IMR-90 (cell line): ENCODE measurements around the gene TMEM59. TPM values are rescaled to one million over a fixed set of nuclear protein-coding genes. Genes with fewer than 3 reads are reported as not detected.

Experiments used
- ATAC-seq: fragments of 200-7000 bp; cut with Tn5 transposase; 2 replicates; pipeline ENCODE4 v1.9.1; 2020; ENCODE audit warnings: low read depth, mild to moderate bottlenecking, moderate library complexity
- BruUV-seq: library from RNA; stranded (reverse); fragments of 400-500 nt; replicated peaks from 2 replicates; lab custom pipeline; 2021; lab: Mats Ljungman, UMichigan
- CTCF ChIA-PET: fragments of 300-600 bp; formaldehyde crosslinking; extraction: SDS; loops from one replicate; lab custom pipeline; 2021; ENCODE audit warnings: antibody characterized with exemption; lab: Yijun Ruan, JAX
- POLR2A ChIA-PET: fragments of 300-600 bp; sonication (Branson Sonifier 250); formaldehyde crosslinking; loops from one replicate; lab custom pipeline; 2022; ENCODE audit warnings: antibody characterized with exemption; ENCODE audit not compliant: unreplicated experiment; lab: Charles Lee
- DNase-seq: peaks from one replicate; pipeline ENCODE4 v3.0.0; 2013
- H2AFZ ChIP-seq: replicated peaks from 2 replicates; pipeline ENCODE3; 2013; ENCODE audit warnings: low read length, mild to moderate bottlenecking; ENCODE audit not compliant: poor library complexity
- H2AK5ac ChIP-seq: 2 replicates; pipeline ENCODE4 v1.6.1; 2013; ENCODE audit warnings: low read depth, low read length, inconsistent platforms
- H2AK9ac ChIP-seq: replicated peaks from 2 replicates; pipeline ENCODE3; 2013; ENCODE audit warnings: mild to moderate bottlenecking, low read depth, low read length, moderate library complexity; ENCODE audit not compliant: poor library complexity
- H2BK120ac ChIP-seq: 2 replicates; pipeline ENCODE4 v1.6.1; 2013; ENCODE audit warnings: low read depth, low read length, inconsistent platforms
- H2BK15ac ChIP-seq: 3 replicates; pipeline ENCODE4 v1.6.1; 2013; ENCODE audit warnings: low read depth, low read length, inconsistent platforms
- H2BK20ac ChIP-seq: 2 replicates; pipeline ENCODE4 v1.6.1; 2013; ENCODE audit warnings: low read depth, mild to moderate bottlenecking, inconsistent platforms, low read length, moderate library complexity
- H2BK5ac ChIP-seq: 2 replicates; pipeline ENCODE4 v1.6.1; 2013; ENCODE audit warnings: mild to moderate bottlenecking, low read depth, low read length, inconsistent platforms; ENCODE audit not compliant: poor library complexity, severe bottlenecking
- H3K14ac ChIP-seq: replicated peaks from 2 replicates; pipeline ENCODE4 v1.6.1; 2013; ENCODE audit warnings: low read depth, low read length, inconsistent platforms
- H3K18ac ChIP-seq: 2 replicates; pipeline ENCODE4 v1.6.1; 2013; ENCODE audit warnings: low read depth, low read length, control low read depth
- H3K23ac ChIP-seq: 2 replicates; pipeline ENCODE4 v1.6.1; 2013; ENCODE audit warnings: low read depth, low read length, inconsistent platforms
- H3K27ac ChIP-seq: 2 replicates; pipeline ENCODE4 v1.5.1; 2013; ENCODE audit warnings: mild to moderate bottlenecking, control low read depth, low read length; ENCODE audit not compliant: insufficient read depth
- H3K27me3 ChIP-seq: 2 replicates; pipeline ENCODE4 v1.6.1; 2013; ENCODE audit warnings: low read length; ENCODE audit not compliant: control insufficient read depth, insufficient read depth
- H3K36me3 ChIP-seq: 2 replicates; pipeline ENCODE4 v1.6.1; 2013; ENCODE audit warnings: low read length, mixed read lengths; ENCODE audit not compliant: control insufficient read depth, insufficient read depth
- H3K4ac ChIP-seq: 2 replicates; pipeline ENCODE4 v1.6.1; 2013; ENCODE audit warnings: low read depth, low read length, inconsistent platforms
- H3K4me1 ChIP-seq: 2 replicates; pipeline ENCODE4 v1.6.1; 2013; ENCODE audit warnings: low read length, mixed read lengths; ENCODE audit not compliant: control insufficient read depth, insufficient read depth
- H3K4me2 ChIP-seq: 2 replicates; pipeline ENCODE4 v1.6.1; 2013; ENCODE audit warnings: low read depth, mild to moderate bottlenecking, control low read depth, low read length, moderate library complexity
- H3K4me3 ChIP-seq: 2 replicates; pipeline ENCODE4 v1.5.1; 2013; ENCODE audit warnings: low read depth, mild to moderate bottlenecking, control low read depth, low read length, moderate library complexity; ENCODE audit not compliant: insufficient read depth
- H3K56ac ChIP-seq: 2 replicates; pipeline ENCODE4 v1.6.1; 2013; ENCODE audit warnings: low read length, inconsistent platforms; ENCODE audit not compliant: insufficient read depth; ENCODE audit errors: extremely low read depth
- H3K79me1 ChIP-seq, 2 experiments: 2 replicates each; pipeline ENCODE4 v1.6.1; 2013; ENCODE audit warnings: low read length in 2 of 2, inconsistent platforms in 1 of 2, low read depth in 1 of 2
- H3K9ac ChIP-seq: 2 replicates; pipeline ENCODE4 v1.6.1; 2013; ENCODE audit warnings: low read depth, low read length, control low read depth
- H3K9me1 ChIP-seq: 2 replicates; pipeline ENCODE4 v1.6.1; 2013; ENCODE audit warnings: low read length, inconsistent platforms; ENCODE audit not compliant: insufficient read depth
- H3K9me3 ChIP-seq: 2 replicates; pipeline ENCODE4 v1.6.1; 2013; ENCODE audit warnings: low read length; ENCODE audit not compliant: control insufficient read depth, insufficient read depth
- H4K20me1 ChIP-seq: 2 replicates; pipeline ENCODE4 v1.6.1; 2013; ENCODE audit warnings: low read length, inconsistent platforms; ENCODE audit not compliant: insufficient read depth
- H4K5ac ChIP-seq: 2 replicates; pipeline ENCODE4 v1.6.1; 2013; ENCODE audit warnings: mild to moderate bottlenecking, low read depth, low read length, control low read depth
- H4K8ac ChIP-seq, 2 experiments: 2 replicates each; pipeline ENCODE4 v1.6.1; 2013; ENCODE audit warnings: low read depth in 2 of 2, low read length in 2 of 2, control low read depth in 1 of 2, inconsistent platforms in 1 of 2
- H4K91ac ChIP-seq: 2 replicates; pipeline ENCODE4 v1.6.1; 2013; ENCODE audit warnings: low read depth, low read length, inconsistent platforms; ENCODE audit not compliant: insufficient read depth
- CEBPB ChIP-seq: IDR thresholded peaks from 2 replicates; pipeline ENCODE4 v1.6.1; 2012; ENCODE audit warnings: low read depth, low read length, improper control_type of control experiment
- CHD1 ChIP-seq: IDR thresholded peaks from 2 replicates; pipeline ENCODE4 v1.6.1; 2012; ENCODE audit warnings: low read depth, low read length, improper control_type of control experiment
- ELK1 ChIP-seq: fragments of 150-350 bp; IDR thresholded peaks from 2 replicates; pipeline ENCODE4 v1.6.1; 2016; ENCODE audit warnings: low read depth, mild to moderate bottlenecking, low read length, moderate library complexity, borderline replicate concordance
- FOS ChIP-seq: fragments of 150-350 bp; IDR thresholded peaks from 2 replicates; pipeline ENCODE4 v1.6.1; 2016; ENCODE audit warnings: low read depth, low read length
- MAFK ChIP-seq: IDR thresholded peaks from 2 replicates; pipeline ENCODE4 v1.6.1; 2012; ENCODE audit warnings: low read depth, low read length, improper control_type of control experiment
- MAZ ChIP-seq: IDR thresholded peaks from 2 replicates; pipeline ENCODE4 v1.6.1; 2012; ENCODE audit warnings: low read depth, mild to moderate bottlenecking, low read length, improper control_type of control experiment, moderate library complexity, borderline replicate concordance
- MXI1 ChIP-seq: IDR thresholded peaks from 2 replicates; pipeline ENCODE4 v1.6.1; 2012; ENCODE audit warnings: low read depth, mild to moderate bottlenecking, low read length, moderate library complexity, borderline replicate concordance
- NFE2L2 ChIP-seq: fragments of 150-350 bp; IDR thresholded peaks from 2 replicates; pipeline ENCODE4 v1.6.1; 2016; ENCODE audit warnings: low read depth, mild to moderate bottlenecking, low read length
- POLR2A ChIP-seq: IDR thresholded peaks from 2 replicates; pipeline ENCODE4 v1.6.1; 2012; ENCODE audit warnings: mild to moderate bottlenecking, low read depth, low read length
- RAD21 ChIP-seq: IDR thresholded peaks from 2 replicates; pipeline ENCODE4 v1.6.1; 2012; ENCODE audit warnings: low read length, improper control_type of control experiment
- RCOR1 ChIP-seq: IDR thresholded peaks from 2 replicates; pipeline ENCODE4 v1.6.1; 2012; ENCODE audit warnings: mild to moderate bottlenecking, low read length, improper control_type of control experiment; ENCODE audit not compliant: insufficient replicate concordance
- RFX5 ChIP-seq: IDR thresholded peaks from 2 replicates; pipeline ENCODE4 v1.8.0; 2012; ENCODE audit warnings: low read depth, mild to moderate bottlenecking, low read length, moderate library complexity
- SMC3 ChIP-seq: fragments of 150-350 bp; IDR thresholded peaks from 2 replicates; pipeline ENCODE4 v1.6.1; 2016; ENCODE audit warnings: low read depth, mild to moderate bottlenecking, antibody characterized with exemption, low read length, moderate library complexity
- whole genome bisulfite sequencing, 2 experiments: methylation state at CpG; one replicate each; pipeline versions ENCODE4 v1.1.5 to v1.1.7; 2013; ENCODE audit warnings: missing lambda C conversion rate in 2 of 2; ENCODE audit not compliant: insufficient read length in 1 of 2; ENCODE audit errors: extremely low coverage in 2 of 2; 5-methylcytosine and 5-hydroxymethylcytosine counted together
- dilution Hi-C: fragments of 300-500 bp; cut with HindIII; formaldehyde crosslinking; loops from one replicate; pipeline ENCODE4 v1.14.3; 2018; ENCODE audit warnings: low sequenced_read_pairs; ENCODE audit not compliant: unreplicated experiment
- in situ Hi-C: fragments of 300-500 bp; cut with MboI; formaldehyde crosslinking; loops from 3 replicates; pipeline ENCODE4 v1.14.3; 2019; ENCODE audit warnings: low sequenced_read_pairs, inconsistent platforms, mixed read lengths
- intact Hi-C: fragments of 100-400 bp; cut with micrococcal nuclease; formaldehyde crosslinking; loops from 2 replicates; pipeline ENCODE4 v1.10.0; 2022
- polyA plus RNA-seq, 3 experiments: library from polyadenylated mRNA; depleted of rRNA; stranded (reverse); fragments of >200 nt; gene quantifications; 2 replicates each; pipeline ENCODE4 v1.2.3, GENCODE V29; 2012; ENCODE audit warnings: low replicate concordance in 1 of 3
- total RNA-seq: library from RNA; depleted of rRNA; stranded (reverse); fragments of >200 nt; gene quantifications from 2 replicates; pipeline ENCODE4 v1.2.3, GENCODE V29; 2012
- TF ChIP-seq, protein P1 (sequence below): fragments of 150-350 bp; IDR thresholded peaks from 2 replicates; pipeline ENCODE4 v1.6.1; 2017; ENCODE audit warnings: mild to moderate bottlenecking, antibody characterized with exemption, low read length, low read depth
- TF ChIP-seq, protein P2 (sequence below): conservative IDR thresholded peaks from 2 replicates; pipeline ENCODE4 v1.5.1; 2012; ENCODE audit warnings: mild to moderate bottlenecking, low read depth, low read length, improper control_type of control experiment

The TMEM59 gene
- total and polyA plus RNA-seq, 2 of the 4 experiments (the other 2 are of a cell fraction) = 239 to 241 TPM

- no peak overlapping the region for H4K91ac ChIP-seq
- ATAC-seq = no peak
- no peak overlapping the region for H4K5ac ChIP-seq
- H3K14ac ChIP-seq = no peak overlapping the region
- no peaks in the 10 kb centered on the region for H3K36me3 ChIP-seq
- no peak overlapping the region for H2BK20ac ChIP-seq
- no peak overlapping the region for H2BK120ac ChIP-seq
- H3K4me3 ChIP-seq = no peak overlapping the region
- ChIA-PET CTCF (interaction anchor here (1.0 kb wide), 1 partner anchor 829 kb away, joined by 3 read pairs; no protein-coding TSS in a partner anchor), POLR2A (no interaction called here)
- H3K18ac ChIP-seq = no peak overlapping the region
- no peak overlapping the region for H2AK5ac ChIP-seq
- H3K9ac ChIP-seq = no peak overlapping the region
- in situ Hi-C loops (no loop called here), intact Hi-C loops (no loop called here), dilution Hi-C loops (no loop called here)
- no peak for DNase-seq
- H3K9me1 ChIP-seq = no peaks in the 10 kb centered on the region
- H3K79me1 ChIP-seq = no peaks in the 10 kb centered on the region
- no peak overlapping the region for H2BK5ac ChIP-seq
- H2AFZ ChIP-seq = no peak overlapping the region
- no peak overlapping the region for H3K4me2 ChIP-seq
- TF ChIP-seq FOS (no peak), RAD21 (no peak), MAZ (no peak), NFE2L2 (no peak), POLR2A (no peak), SMC3 (no peak), CEBPB (no peak), RCOR1 (no peak), ELK1 (no peak), MXI1 (no peak), MAFK (no peak), CHD1 (no peak), RFX5 (no peak)
- TF ChIP-seq, protein P1, sequence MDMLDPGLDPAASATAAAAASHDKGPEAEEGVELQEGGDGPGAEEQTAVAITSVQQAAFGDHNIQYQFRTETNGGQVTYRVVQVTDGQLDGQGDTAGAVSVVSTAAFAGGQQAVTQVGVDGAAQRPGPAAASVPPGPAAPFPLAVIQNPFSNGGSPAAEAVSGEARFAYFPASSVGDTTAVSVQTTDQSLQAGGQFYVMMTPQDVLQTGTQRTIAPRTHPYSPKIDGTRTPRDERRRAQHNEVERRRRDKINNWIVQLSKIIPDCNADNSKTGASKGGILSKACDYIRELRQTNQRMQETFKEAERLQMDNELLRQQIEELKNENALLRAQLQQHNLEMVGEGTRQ = no peak
- TF ChIP-seq, protein P2, sequence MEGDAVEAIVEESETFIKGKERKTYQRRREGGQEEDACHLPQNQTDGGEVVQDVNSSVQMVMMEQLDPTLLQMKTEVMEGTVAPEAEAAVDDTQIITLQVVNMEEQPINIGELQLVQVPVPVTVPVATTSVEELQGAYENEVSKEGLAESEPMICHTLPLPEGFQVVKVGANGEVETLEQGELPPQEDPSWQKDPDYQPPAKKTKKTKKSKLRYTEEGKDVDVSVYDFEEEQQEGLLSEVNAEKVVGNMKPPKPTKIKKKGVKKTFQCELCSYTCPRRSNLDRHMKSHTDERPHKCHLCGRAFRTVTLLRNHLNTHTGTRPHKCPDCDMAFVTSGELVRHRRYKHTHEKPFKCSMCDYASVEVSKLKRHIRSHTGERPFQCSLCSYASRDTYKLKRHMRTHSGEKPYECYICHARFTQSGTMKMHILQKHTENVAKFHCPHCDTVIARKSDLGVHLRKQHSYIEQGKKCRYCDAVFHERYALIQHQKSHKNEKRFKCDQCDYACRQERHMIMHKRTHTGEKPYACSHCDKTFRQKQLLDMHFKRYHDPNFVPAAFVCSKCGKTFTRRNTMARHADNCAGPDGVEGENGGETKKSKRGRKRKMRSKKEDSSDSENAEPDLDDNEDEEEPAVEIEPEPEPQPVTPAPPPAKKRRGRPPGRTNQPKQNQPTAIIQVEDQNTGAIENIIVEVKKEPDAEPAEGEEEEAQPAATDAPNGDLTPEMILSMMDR = no peak
- H4K8ac ChIP-seq = no peak overlapping the region
- peaks cover 2% of the 10 kb centered on the region; the same call in 1 of the 2 replicates for H3K4me1 ChIP-seq
- no peak overlapping the region for H3K56ac ChIP-seq
- H3K9me3 ChIP-seq = no peaks in the 10 kb centered on the region
- 92% methylated on average over 7 of the region's 13 CpGs; no CpG with 5 or more reads in 1 of the 2 experiments for WGBS, 2 experiments
- no peaks in the 10 kb centered on the region for H3K27me3 ChIP-seq
- H3K27ac ChIP-seq = no peak overlapping the region
- no peak overlapping the region for H3K23ac ChIP-seq
- H2AK9ac ChIP-seq = no peak overlapping the region
- H2BK15ac ChIP-seq = no peak overlapping the region
- no TSS peak for BruUV-seq
- no peak overlapping the region for H3K4ac ChIP-seq
- no peaks in the 10 kb centered on the region for H4K20me1 ChIP-seq
Measured at GRCh38 chr1:53979712-53980450, 73.1 kb downstream of the TMEM59 start.
